Loucy (cell line): ENCODE measurements around the gene MAGEF1.

Source experiments
- CTCF ChIP-seq: fragments of 200-600 bp; sonication (generic); conservative IDR thresholded peaks from 2 replicates; pipeline ENCODE4 v1.5.1; 2014; ENCODE audit warnings: mild to moderate bottlenecking, antibody characterized with exemption, low read length
- EZH2phosphoT487 ChIP-seq: fragments of 200-600 bp; IDR thresholded peaks from 2 replicates; pipeline ENCODE4 v1.6.1; 2018; ENCODE audit warnings: antibody characterized with exemption, mild to moderate bottlenecking, moderate library complexity, borderline replicate concordance

- no peak for TF ChIP-seq CTCF
- no peak for TF ChIP-seq EZH2phosphoT487
Measured at GRCh38 chr3:184740509-184741258, 28.8 kb upstream of the MAGEF1 start.
